ENCODE measurements around the gene CCSER2.

DNA sequence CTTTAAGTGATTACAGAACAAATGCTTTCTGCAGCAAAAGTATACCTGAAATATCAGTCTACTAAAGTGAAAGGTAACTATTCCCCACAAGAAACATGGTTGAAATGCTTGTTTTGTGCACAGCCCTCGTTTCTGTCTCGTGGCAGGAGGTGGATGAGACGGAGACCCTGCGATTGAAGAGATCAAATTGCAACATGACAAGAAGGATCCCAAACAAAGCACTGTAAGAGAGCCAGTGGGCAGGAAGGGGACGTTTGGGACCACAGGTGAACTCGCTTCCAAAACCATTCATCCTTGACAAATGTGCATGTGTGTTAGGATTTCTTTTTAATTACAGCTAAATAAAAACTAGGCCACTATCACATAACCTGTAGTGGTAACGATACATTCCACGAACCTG lies 192.6 kb downstream of the CCSER2 start:
- TF ChIP-seq, protein P1, sequence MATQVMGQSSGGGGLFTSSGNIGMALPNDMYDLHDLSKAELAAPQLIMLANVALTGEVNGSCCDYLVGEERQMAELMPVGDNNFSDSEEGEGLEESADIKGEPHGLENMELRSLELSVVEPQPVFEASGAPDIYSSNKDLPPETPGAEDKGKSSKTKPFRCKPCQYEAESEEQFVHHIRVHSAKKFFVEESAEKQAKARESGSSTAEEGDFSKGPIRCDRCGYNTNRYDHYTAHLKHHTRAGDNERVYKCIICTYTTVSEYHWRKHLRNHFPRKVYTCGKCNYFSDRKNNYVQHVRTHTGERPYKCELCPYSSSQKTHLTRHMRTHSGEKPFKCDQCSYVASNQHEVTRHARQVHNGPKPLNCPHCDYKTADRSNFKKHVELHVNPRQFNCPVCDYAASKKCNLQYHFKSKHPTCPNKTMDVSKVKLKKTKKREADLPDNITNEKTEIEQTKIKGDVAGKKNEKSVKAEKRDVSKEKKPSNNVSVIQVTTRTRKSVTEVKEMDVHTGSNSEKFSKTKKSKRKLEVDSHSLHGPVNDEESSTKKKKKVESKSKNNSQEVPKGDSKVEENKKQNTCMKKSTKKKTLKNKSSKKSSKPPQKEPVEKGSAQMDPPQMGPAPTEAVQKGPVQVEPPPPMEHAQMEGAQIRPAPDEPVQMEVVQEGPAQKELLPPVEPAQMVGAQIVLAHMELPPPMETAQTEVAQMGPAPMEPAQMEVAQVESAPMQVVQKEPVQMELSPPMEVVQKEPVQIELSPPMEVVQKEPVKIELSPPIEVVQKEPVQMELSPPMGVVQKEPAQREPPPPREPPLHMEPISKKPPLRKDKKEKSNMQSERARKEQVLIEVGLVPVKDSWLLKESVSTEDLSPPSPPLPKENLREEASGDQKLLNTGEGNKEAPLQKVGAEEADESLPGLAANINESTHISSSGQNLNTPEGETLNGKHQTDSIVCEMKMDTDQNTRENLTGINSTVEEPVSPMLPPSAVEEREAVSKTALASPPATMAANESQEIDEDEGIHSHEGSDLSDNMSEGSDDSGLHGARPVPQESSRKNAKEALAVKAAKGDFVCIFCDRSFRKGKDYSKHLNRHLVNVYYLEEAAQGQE (IDR thresholded peaks at IDR 0.05; ENCODE audit: low read depth, low read length) = no peak
- no peak for TF ChIP-seq RAD21 (IDR thresholded peaks at IDR 0.05; ENCODE audit: low read length)

Measured in SK-N-SH (cell line).